A375 (cell line): ENCODE data around the gene CHAC2. TPM values are rescaled to one million over a fixed set of nuclear protein-coding genes. Genes with fewer than 3 reads are reported as not detected.

Experiments used
- total RNA-seq: library from RNA; depleted of rRNA; stranded (reverse); fragments of >200 nt; shearing (Covaris generic); gene quantifications from 2 replicates; pipeline ENCODE4 v1.2.3, GENCODE V29; 2014; rRNA removed

CHAC2 gene
- total RNA-seq: 11.7 and 14.1 TPM in 2 replicates

DNA sequence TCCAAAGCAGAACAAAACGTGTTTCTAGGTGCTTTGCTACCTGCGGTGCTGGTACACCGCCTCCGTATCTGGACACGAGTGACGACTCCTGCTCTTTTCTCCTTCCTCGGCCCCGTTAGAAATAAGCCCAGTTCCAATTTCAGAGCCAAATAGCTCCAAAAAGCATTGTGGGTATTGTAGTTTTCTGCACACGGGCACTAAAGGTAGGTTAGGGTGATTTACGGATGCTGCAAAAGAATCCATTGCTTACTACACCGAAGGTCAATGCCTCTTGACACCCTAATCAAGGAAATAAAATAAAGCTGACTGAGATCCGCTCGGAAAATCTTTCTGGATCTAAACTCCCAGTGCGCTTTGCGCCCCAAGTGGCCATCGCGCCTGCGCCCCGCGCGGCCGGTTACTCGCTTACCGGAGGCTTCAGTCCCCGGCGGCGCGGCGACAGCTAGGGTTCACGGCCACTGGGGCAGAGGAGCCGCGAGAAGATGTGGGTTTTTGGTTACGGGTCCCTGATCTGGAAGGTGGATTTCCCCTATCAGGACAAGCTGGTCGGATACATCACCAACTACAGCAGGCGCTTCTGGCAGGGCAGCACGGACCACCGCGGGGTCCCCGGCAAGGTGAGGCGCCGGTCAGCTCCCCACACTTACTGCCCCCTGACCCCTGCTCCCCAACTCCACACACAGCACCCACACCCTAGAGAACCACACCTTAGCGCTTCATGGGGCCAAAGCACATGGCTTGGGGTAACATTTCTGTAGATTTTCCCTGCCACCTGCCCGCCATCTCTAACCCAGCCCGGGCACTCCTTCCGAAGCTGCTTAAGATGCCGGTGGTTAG, at the start of gene CHAC2:
Gene CHAC2, plus strand, starts transcription at position 400 of the 837 bp plus-strand sequence. Its CDS starts 83 bp downstream, at position 483.

DNA sequence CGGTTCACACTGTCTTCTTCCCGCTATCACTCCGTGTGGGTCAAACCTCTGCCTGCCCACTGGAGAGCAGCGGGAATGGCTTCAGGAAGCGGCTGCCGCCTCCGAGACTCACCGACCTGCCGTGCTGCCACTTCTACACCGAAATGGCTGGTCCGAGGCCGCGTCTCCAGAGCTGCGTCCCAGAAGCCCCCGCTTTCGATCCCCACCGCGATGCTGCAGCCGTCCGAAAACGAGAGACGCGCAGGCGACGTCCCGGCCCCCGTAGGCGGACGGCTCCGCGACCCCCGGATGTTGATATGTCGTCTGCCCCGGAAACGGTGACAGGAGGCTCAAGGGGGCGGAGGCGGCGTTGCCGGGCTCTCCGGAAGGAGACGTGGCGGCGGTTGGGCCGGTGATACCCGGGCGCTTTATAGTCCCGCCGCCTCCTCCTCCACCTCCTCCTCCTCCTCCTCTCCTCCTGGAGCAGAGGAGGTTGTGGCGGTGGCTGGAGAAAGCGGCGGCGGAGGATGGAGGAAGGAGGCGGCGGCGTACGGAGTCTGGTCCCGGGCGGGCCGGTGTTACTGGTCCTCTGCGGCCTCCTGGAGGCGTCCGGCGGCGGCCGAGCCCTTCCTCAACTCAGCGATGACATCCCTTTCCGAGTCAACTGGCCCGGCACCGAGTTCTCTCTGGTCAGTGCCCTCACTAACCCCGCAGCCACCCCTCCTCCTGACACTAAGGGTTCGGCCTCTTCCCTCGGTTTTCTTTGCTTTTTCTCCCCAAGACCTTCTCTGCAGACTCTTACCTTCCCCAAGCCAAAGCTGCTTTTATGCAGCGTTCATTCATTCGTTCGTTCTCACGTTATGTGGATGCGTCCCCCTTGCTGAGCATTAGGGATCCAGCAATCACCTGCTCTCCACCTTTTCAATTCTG, 19.4 kb downstream of the CHAC2 start, which contains the start of the genes ASB3 and ERLEC1:
Gene ASB3, minus strand, starts transcription at position 249 of the 909 bp plus-strand sequence. CDS start 21,381 bp downstream, outside the sequence.
Gene ERLEC1, plus strand, starts transcription at position 340 of the 909 bp plus-strand sequence. Its CDS starts 167 bp downstream, at position 507.

Other genes with a start within 250 kb of the CHAC2 start
- 13.1 and 14.7 TPM in 2 replicates for gene ASB3, start 19.1 kb downstream of the CHAC2 start, total RNA-seq
- gene ERLEC1, start 19.2 kb downstream of the CHAC2 start, total RNA-seq: 92.9 and 126 TPM in 2 replicates
- 2.4 and 3.0 TPM in 2 replicates for gene GPR75, start 92.2 kb downstream of the CHAC2 start, total RNA-seq
- 46.4 and 47.2 TPM in 2 replicates for gene PSME4, start 203.2 kb downstream of the CHAC2 start, total RNA-seq